K562 (cell line): Measurements from ENCODE around the gene TANC1. TPM values are rescaled to one million over a fixed set of nuclear protein-coding genes. Genes with fewer than 3 reads are reported as not detected.

Source experiments
- ATAC-seq: fragments of 200-7000 bp; cut with Tn5 transposase; 3 replicates; pipeline ENCODE4 v1.9.1; 2020; ENCODE audit warnings: moderate library complexity
- BruUV-seq: library from RNA; stranded (reverse); fragments of 400-500 nt; replicated peaks from 2 replicates; lab custom pipeline; 2021; lab: Mats Ljungman, UMichigan
- CTCF ChIA-PET: fragments of 300-600 bp; formaldehyde crosslinking; extraction: SDS; loops from one replicate; lab custom pipeline; 2021; ENCODE audit warnings: low intra/inter-chr PET ratio; lab: Yijun Ruan, JAX
- POLR2A ChIA-PET: fragments of 300-600, 350-650 bp; sonication (Branson Sonifier 250); formaldehyde crosslinking; extraction: SDS; loops from one replicate; lab custom pipeline; 2021; ENCODE audit warnings: antibody characterized with exemption, inconsistent platforms; lab: Yijun Ruan, JAX
- DNase-seq, 4 experiments: peaks; one replicate each; pipeline versions ENCODE4 v3.0.0 to v3.0.0-alpha.2; 2011 to 2018; ENCODE audit warnings: low spot score in 3 of 4, mixed read lengths in 3 of 4; ENCODE audit errors: extremely low read depth in 1 of 4
- FAIRE-seq: peaks from 2 replicates; lab custom pipeline; 2011; peaks lifted over from hg19 to GRCh38; lab: Jason Lieb, UNC
- H2AFZ ChIP-seq: 2 replicates; pipeline ENCODE4 v1.6.0; 2011; ENCODE audit warnings: low read depth, low read length, control low read depth, inconsistent platforms
- H3K27ac ChIP-seq: fragments of 200-600 bp; 3 replicates; pipeline ENCODE4 v1.8.0; 2011; ENCODE audit warnings: low read depth, mild to moderate bottlenecking, control low read depth, inconsistent platforms, low read length, moderate library complexity, mixed read lengths; ENCODE audit errors: extremely low read depth
- H3K27me3 ChIP-seq, 2 experiments: fragments of 300-600 bp in 1 of 2; 2 replicates in 1 of 2; 3 replicates in 1 of 2; pipeline versions ENCODE4 v1.6.0 to v1.8.0; 2011; ENCODE audit warnings: inconsistent platforms in 2 of 2, low read length in 2 of 2, mild to moderate bottlenecking in 1 of 2, mixed read lengths in 1 of 2, moderate library complexity in 1 of 2; ENCODE audit not compliant: control insufficient read depth in 2 of 2, insufficient read depth in 2 of 2
- H3K36me3 ChIP-seq: fragments of 300-600 bp; 3 replicates; pipeline ENCODE4 v1.8.0; 2011; ENCODE audit warnings: mild to moderate bottlenecking, low read length, inconsistent platforms; ENCODE audit not compliant: control insufficient read depth, insufficient read depth
- H3K4me1 ChIP-seq, 2 experiments: fragments of 200-600 bp in 1 of 2; replicated peaks in 1 of 2; 2 replicates in 1 of 2; 3 replicates in 1 of 2; pipeline versions ENCODE4 v1.5.1 to v1.8.0; 2011; ENCODE audit warnings: inconsistent platforms in 2 of 2, low read length in 2 of 2, mild to moderate bottlenecking in 1 of 2, mixed read lengths in 1 of 2, moderate library complexity in 1 of 2; ENCODE audit not compliant: control insufficient read depth in 2 of 2, insufficient read depth in 2 of 2
- H3K4me2 ChIP-seq: 2 replicates; pipeline ENCODE4 v1.6.1; 2011; ENCODE audit warnings: low read length, control low read depth, inconsistent platforms, mixed read lengths; ENCODE audit not compliant: insufficient read depth
- H3K4me3 ChIP-seq: fragments of 200-600 bp; sonication (generic), shearing (Covaris generic); 2 replicates; pipeline ENCODE4 v1.5.1; 2016; ENCODE audit warnings: control low read depth, inconsistent platforms
- H3K79me2 ChIP-seq: fragments of 200-600 bp; 3 replicates; pipeline ENCODE4 v1.8.0; 2011; ENCODE audit warnings: low read length, inconsistent platforms; ENCODE audit not compliant: control insufficient read depth, insufficient read depth
- H3K9ac ChIP-seq, 2 experiments: 2 replicates each; pipeline versions ENCODE4 v1.6.0 to v1.6.1; 2011; ENCODE audit warnings: low read depth in 2 of 2, low read length in 2 of 2, control low read depth in 1 of 2, inconsistent platforms in 1 of 2, mild to moderate bottlenecking in 1 of 2, mixed read lengths in 1 of 2; ENCODE audit not compliant: insufficient read depth in 1 of 2
- H3K9me1 ChIP-seq: one replicate; pipeline ENCODE4 v1.6.0; 2011; ENCODE audit warnings: inconsistent platforms, mild to moderate bottlenecking, low read length, moderate library complexity; ENCODE audit not compliant: control insufficient read depth, insufficient read depth
- H3K9me3 ChIP-seq: replicated peaks from 2 replicates; pipeline ENCODE4 v1.5.1; 2011; ENCODE audit warnings: low read depth, low read length, inconsistent platforms; ENCODE audit not compliant: control insufficient read depth, insufficient read depth
- H4K20me1 ChIP-seq: replicated peaks from 2 replicates; pipeline ENCODE4 v1.6.1; 2011; ENCODE audit warnings: low read length, inconsistent platforms, mixed read lengths; ENCODE audit not compliant: control insufficient read depth, insufficient read depth
- GABPA ChIP-seq: fragments of 200-800 bp; sonication (Bioruptor generic); conservative IDR thresholded peaks from 2 replicates; pipeline ENCODE4 v1.6.1; 2016; ENCODE audit warnings: low read depth, missing genetic modification characterization, missing compliant biosample characterization
- GMEB1 ChIP-seq: fragments of 250-450 bp; sonication (Bioruptor Pico); IDR thresholded peaks from 2 replicates; pipeline ENCODE4 v1.4.0; 2020; ENCODE audit warnings: mild to moderate bottlenecking
- IRF9 ChIP-seq: fragments of 450-650 bp; IDR thresholded peaks from 2 replicates; pipeline ENCODE4 v1.6.1; 2016; ENCODE audit warnings: missing biosample characterization, missing genetic modification characterization
- MLX ChIP-seq, 2 experiments: fragments of 450-650 bp in 1 of 2; sonication (generic) in 1 of 2; formaldehyde crosslinking; conservative IDR thresholded peaks; 2 replicates each; pipeline versions ENCODE4 v1.4.0 to v1.8.1; 2020 to 2022; ENCODE audit warnings: mild to moderate bottlenecking in 1 of 2, missing genetic modification reagents in 1 of 2
- NCOA2 ChIP-seq, 2 experiments: fragments of 450-650 bp; IDR thresholded peaks; 2 replicates each; pipeline ENCODE4 v1.6.1; 2018; ENCODE audit warnings: mild to moderate bottlenecking in 2 of 2, moderate library complexity in 1 of 2; ENCODE audit not compliant: partially characterized antibody in 2 of 2
- PHF21A ChIP-seq: fragments of 450-650 bp; IDR thresholded peaks from 2 replicates; pipeline ENCODE4 v1.6.1; 2017; ENCODE audit warnings: low read depth, borderline replicate concordance
- RBM22 ChIP-seq: fragments of 200-400 bp; formaldehyde crosslinking; IDR thresholded peaks from 2 replicates; pipeline ENCODE4 v1.6.1; 2018; ENCODE audit warnings: low read length, low read depth; ENCODE audit not compliant: poor library complexity, severe bottlenecking
- SRSF1 ChIP-seq: fragments of 200-400 bp; formaldehyde crosslinking; IDR thresholded peaks from 2 replicates; pipeline ENCODE4 v1.6.1; 2017; ENCODE audit warnings: mild to moderate bottlenecking, low read depth, low read length, moderate library complexity
- TCFL5 ChIP-seq: fragments of 250-450 bp; sonication (Bioruptor Pico); conservative IDR thresholded peaks from 2 replicates; pipeline ENCODE4 v1.6.1; 2021; ENCODE audit warnings: mild to moderate bottlenecking, moderate library complexity, matching md5 sums
- THRAP3 ChIP-seq: fragments of 450-650 bp; IDR thresholded peaks from 2 replicates; pipeline ENCODE4 v1.6.1; 2016; ENCODE audit warnings: mild to moderate bottlenecking, inconsistent platforms, borderline replicate concordance
- TSC22D4 ChIP-seq: fragments of 450-650 bp; IDR thresholded peaks from 2 replicates; pipeline ENCODE4 v1.6.1; 2016; ENCODE audit warnings: missing genetic modification characterization, missing biosample characterization, control low read depth
- U2AF2 ChIP-seq: fragments of 200-400 bp; formaldehyde crosslinking; optimal IDR thresholded peaks from 2 replicates; pipeline ENCODE3; 2017; ENCODE audit warnings: low read depth, mild to moderate bottlenecking, low read length
- WGBS: fragments of 100-300 bp; shearing (Covaris generic); methylation state at CpG from one replicate; pipeline ENCODE4 v1.1.6; 2016; ENCODE audit warnings: low coverage, mixed read lengths; ENCODE audit not compliant: insufficient coverage; ENCODE audit errors: missing lambda C conversion rate; 5-methylcytosine and 5-hydroxymethylcytosine counted together
- in situ Hi-C: fragments of 300-500 bp; cut with MboI; formaldehyde crosslinking; loops from 4 replicates; pipeline ENCODE4 v1.15.0; 2018; ENCODE audit warnings: inconsistent platforms, mixed read lengths
- intact Hi-C: fragments of 100-400 bp; cut with micrococcal nuclease; formaldehyde crosslinking; loops from 2 replicates; pipeline ENCODE4 v1.14.2; 2022
- polyA plus RNA-seq, 8 experiments: library from polyadenylated mRNA; depleted of rRNA in 4 of 8; stranded (reverse) in 5 of 8; unstranded in 3 of 8; fragments of >200 nt; fragmentation: Nextera tagmentation in 2 of 8; fragmentation: Illumina TruSeq in 1 of 8; extraction: Ambion mirVana in 2 of 8; extraction: Trizol in 1 of 8; gene quantifications; 2 replicates each; pipeline versions ENCODE4 v1.2.1 to v1.2.3, GENCODE V29; 2011 to 2014; ENCODE audit warnings: inconsistent platforms in 1 of 8, missing spikeins in 1 of 8
- total RNA-seq, 7 experiments: library from RNA; depleted of rRNA in 6 of 7; stranded (reverse); fragments of >200 nt in 6 of 7; fragmentation: Illumina TruSeq in 2 of 7; extraction: Trizol in 2 of 7; gene quantifications; 2 replicates each; pipeline versions ENCODE4 v1.2.1 to v1.2.3, GENCODE V29; 2011 to 2021; ENCODE audit warnings: low replicate concordance in 1 of 7

The TANC1 gene
- total and polyA plus RNA-seq, 9 of the 15 experiments (the other 6 are each of a cell fraction or from before 2014, with no cell fraction given), result under 0.01 to 0.20 (median 0.07) TPM; not detected in 1

- no peak for TF ChIP-seq TSC22D4 (tag)
- no peak for TF ChIP-seq GABPA (tag)
- TF ChIP-seq IRF9, result no peak
- no peak for TF ChIP-seq GMEB1 (CRISPR knock-in tag)
- TF ChIP-seq U2AF2, result no peak
- no peak for TF ChIP-seq RBM22
These were observed 85.5 kb downstream of the TANC1 start (continued) for GRCh38 chr2:159054032-159054334.

- ATAC-seq (no peak; the same call in 1 of the 3 replicates), FAIRE-seq (no peak), DNase-seq (no peak)
- Histone ChIP-seq H3K4me3 (no peak overlapping the region), H4K20me1 (no peaks in the 10 kb centered on the region), H3K9me1 (no peaks in the 10 kb centered on the region), H3K36me3 (no peaks in the 10 kb centered on the region), H3K27me3 (peaks cover 25% of the 10 kb centered on the region in 2 experiments; a peak in 4 of 5 replicates), H3K9ac (no peak overlapping the region), H2AFZ (0 out of 2 replicates have a peak overlapping the region, but pooled peaks have one; percentile 6), H3K4me2 (no peak overlapping the region), H3K27ac (no peak overlapping the region), H3K79me2 (no peaks in the 10 kb centered on the region)
- in situ Hi-C loops, result no loop called here
- ChIA-PET POLR2A (no interaction called here), CTCF (no interaction called here)
- WGBS, result 0% methylated on average over 4 of the region's 4 CpGs
- TF ChIP-seq SRSF1 (no peak), THRAP3 (no peak), TCFL5 (CRISPR knock-in tag) (no peak), NCOA2 (IDR thresholded peaks at IDR 0.05; ENCODE audit: partially characterized antibody in 2 of 2) (no peak), PHF21A (no peak), MLX (CRISPR knock-in tag; conservative IDR thresholded peaks at IDR 0.05) (no peak)
- TF ChIP-seq, all 486 proteins: peak for 0
- Histone ChIP-seq H3K4me1 (no peaks in the 10 kb centered on the region), H3K9me3 (no peaks in the 10 kb centered on the region)
- BruUV-seq, result no TSS peak
- intact Hi-C loops, result no loop called here
These were observed 86.5 kb downstream of the TANC1 start for GRCh38 chr2:159054985-159055384.
